CD4-positive, alpha-beta T cell treated with Interferon gamma for 1 hour (primary cell): ENCODE data around the gene MIR17HG.
A peak's percentile ranks its signal among the peaks of the same experiment; 100 is the strongest.
"Not testable (repeated sequence)": the region's sequence is repeated elsewhere in the genome, so short reads cannot be mapped to it uniquely, and the experiment has no call there.

Experiments
- DNase-seq: peaks from one replicate; pipeline ENCODE4 v3.0.0-alpha.2; 2020

Gene MIR17HG

GRCh38 chr13:91347996-91348905 is 764 bp downstream of the MIR17HG start:
- peak; percentile 50 for DNase-seq

GRCh38 chr13:91348906-91349435 is 1.5 kb downstream of the MIR17HG start:
- DNase-seq, result peak; percentile 84

GRCh38 chr13:91349992-91350911 is 2.8 kb downstream of the MIR17HG start:
- DNase-seq, result no peak

- DNase-seq, result no peak
Measured at GRCh38 chr13:91351123-91351522, 3.6 kb downstream of the MIR17HG start.

GRCh38 chr13:91351980-91352379 is 4.5 kb downstream of the MIR17HG start:
- no peak for DNase-seq

DNA sequence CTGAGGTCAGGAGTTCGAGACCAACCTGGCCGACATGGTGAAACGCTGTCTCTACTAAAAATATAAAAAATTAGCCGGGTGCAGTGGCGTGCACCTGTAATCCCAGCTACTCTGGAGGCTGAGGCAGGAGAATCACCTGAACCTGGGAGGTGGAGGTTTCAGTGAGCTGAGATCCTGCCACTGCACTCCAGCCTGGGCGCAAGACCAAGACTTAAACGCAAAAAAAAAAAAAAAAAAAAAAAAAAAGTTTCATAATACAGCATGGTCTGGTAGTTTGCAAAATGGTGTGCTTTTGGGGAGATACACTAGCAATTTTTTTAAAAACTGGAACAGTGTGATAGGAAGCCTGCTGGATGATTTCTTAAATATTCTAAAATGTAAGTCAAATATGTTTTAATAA is 5.4 kb downstream of the MIR17HG start:
- DNase-seq, result not testable (repeated sequence)

DNA sequence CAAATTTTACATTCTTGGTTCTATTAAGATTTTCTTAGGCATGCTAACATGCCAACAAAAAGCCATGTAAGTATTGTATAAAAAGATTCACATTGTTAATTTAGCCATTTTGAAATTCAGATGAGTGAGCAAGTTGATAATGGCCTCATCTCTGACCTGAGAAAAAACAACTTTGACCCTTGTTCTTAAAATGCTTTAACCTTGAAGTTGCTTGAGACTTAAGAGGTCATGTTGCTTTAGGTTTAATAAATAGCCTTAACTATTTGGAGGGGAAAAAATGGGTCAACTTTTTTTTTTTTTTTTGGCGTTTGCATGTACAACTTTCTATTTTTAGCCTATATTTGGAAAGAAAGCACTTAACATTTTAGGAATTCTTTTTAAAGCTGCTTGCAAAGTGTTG is 6.0 kb downstream of the MIR17HG start:
- no peak for DNase-seq

GRCh38 chr13:91355099-91355825 is 7.8 kb downstream of the MIR17HG start:
- no peak for DNase-seq

GRCh38 chr13:91355826-91356710 is 8.6 kb downstream of the MIR17HG start:
- no peak for DNase-seq

GRCh38 chr13:91356919-91357612 is 9.6 kb downstream of the MIR17HG start:
- no peak for DNase-seq

GRCh38 chr13:91357613-91358386 is 10.3 kb downstream of the MIR17HG start:
- no peak for DNase-seq

GRCh38 chr13:91358387-91358782 is 10.9 kb downstream of the MIR17HG start:
- DNase-seq, result no peak

DNA sequence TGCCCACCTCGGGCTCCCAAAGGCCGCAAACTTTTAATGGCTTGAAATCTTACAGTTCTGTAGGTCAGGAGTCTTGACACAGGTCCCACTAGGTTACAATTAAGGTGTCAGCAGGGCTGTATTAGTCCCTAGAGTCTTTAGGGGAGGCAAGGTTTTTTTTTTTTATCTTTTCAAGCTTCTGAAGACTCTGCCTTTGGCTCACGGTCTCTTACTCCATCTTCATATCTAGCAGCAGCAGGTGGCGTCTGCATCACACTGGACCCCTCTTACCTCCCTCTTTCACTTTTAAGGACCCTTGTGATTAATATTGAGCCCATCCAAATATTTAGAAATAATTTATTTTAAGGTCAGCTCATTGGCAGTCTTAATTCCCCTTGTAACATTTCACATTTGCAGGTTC is 11.6 kb downstream of the MIR17HG start:
- DNase-seq, result no peak

DNA sequence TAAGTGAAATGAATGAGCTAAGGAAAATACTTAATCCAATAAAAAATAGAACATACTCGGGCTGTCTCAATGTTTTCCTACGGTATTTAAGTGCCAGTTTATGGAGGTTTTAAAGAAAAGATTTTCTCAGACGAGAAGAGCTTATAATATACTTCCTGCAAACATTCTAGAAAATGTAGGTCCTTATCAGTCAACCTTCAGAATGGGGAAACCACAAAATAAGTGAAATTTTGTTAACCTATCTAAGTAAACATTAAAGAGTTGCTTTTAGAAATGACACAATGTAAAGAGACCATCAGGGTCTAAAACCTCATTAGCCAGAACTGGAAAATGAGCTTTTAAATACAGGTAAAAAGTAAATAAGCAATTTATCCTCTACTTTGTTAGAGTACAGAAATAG is 12.1 kb downstream of the MIR17HG start:
- DNase-seq, result no peak

DNA sequence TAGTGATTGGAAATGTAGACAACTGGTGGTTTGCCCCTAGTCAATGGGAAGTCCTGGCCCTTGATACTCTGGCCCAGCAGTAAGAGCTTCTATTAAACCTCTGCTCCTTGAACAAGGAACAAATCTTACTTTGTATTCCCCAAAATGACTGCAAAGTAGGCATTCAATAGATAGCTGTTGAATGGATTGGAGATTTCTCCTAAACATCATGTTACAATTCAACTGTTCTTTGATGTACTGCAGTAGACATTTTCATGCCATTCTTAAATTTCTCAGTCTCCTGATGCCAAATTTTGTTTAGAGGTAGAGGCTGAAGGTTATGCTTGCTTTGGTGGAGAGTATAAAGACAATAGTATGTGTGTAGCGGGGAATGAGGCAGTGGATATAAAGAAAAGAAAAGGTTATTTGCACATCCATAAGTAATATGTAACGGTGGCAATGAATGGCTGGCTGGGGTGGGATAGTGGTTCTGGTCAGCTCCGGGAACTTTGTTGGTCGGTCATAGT is 12.8 kb downstream of the MIR17HG start:
- DNase-seq, result no peak

DNA sequence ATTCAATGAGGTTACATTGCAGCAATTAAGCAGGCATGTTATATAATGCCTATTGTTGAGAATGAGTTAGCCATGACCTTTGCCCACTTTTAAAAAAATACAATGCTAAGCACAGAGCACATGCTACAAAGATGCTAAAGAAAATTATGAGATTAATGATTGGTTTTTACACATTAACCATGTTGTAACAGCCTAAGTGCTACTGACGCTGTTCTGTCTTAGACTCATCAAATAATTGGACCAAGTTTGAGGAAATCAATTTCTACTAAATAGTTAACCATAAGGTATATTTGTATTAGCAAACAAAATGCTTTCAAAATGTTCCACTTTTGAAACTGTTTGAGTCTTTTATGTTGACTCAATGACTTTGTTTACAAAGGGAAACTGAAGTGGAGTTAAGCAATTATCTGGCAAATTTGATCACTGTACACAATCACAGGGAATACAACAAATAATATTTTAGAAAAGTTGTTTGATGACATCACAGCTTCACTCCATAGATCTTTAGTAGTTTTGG is 14.3 kb downstream of the MIR17HG start:
- no peak for DNase-seq

DNA sequence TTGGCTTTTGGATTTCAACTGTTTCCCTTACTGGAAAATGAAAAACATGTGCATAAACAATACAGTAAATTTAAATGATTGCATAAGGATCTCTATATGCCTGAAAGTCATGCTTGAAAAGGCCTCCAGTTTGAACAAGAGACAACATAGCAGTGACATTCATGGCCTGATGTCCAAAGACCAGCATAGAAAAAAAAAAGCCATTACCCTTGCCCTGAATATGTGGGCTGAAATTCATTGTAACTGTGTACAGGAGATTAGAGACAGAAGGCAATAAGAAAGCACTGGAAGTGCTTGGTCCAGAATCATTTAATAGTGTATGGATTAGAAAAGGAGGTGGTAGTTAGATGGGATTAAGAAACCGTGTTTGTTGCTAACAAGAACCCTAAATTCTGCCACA is 15.4 kb downstream of the MIR17HG start:
- no peak for DNase-seq

DNA sequence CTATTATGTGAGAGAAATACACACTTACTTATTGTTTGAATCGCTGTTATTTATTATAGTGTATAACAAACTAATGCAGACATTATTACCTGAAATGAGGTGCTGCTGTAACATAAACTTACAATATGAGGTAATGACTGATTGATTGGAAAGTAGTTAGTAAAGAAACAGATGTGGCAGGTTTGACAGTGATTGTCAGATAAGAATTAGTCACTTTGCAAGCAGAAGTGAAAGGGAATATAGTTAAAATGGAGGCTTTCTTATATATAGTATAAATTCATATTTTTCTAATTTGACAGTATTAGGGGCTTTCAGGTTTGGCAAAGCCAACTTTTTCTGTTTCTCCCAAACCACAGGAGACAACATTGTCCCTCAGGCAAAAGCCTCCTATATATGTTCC is 20.6 kb downstream of the MIR17HG start:
- no peak for DNase-seq

DNA sequence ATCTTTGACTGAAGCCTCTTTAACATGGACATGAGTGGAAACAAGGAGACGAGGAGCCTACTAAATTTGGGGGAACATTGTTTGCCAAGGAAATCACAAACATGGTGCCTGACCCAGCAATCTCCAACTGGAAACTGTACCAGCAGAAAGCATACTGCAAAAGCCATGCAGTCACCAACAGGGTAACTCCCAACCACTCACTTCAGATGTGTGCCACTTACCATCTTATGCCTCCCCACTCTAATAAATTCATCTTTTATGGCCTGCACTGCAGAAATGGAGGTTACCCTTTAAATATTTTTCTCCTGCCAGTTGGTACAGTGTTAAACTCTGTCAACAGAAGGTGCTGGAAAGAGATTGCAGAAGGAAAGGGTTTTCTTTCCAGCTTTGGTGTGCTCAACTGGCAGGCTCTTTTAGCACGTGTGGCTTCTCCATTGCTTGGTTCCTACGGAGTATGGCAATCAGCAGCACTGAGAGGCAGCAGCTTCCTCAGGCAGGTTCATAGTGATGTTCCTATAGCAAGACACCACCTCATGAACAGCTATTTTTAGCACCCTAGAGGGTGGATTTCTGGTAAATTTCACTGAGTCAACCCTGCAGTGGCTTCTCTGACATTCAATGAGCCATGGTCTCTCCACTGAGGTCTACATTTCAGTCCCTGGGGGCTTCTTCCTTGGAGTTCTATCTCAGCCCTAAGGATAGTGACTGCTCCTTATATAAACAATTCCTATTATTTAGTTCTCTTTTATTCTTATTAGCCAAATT is 21.4 kb downstream of the MIR17HG start:
- DNase-seq, result no peak
